Stimulated activated CD4-positive, alpha-beta T cell treated with anti-CD3 and anti-CD28 coated beads, Interleukin-15, amount 100 ng/mL, for 1 hour (primary cell): ENCODE data around the gene CTNNBIP1.
"Not testable (repeated sequence)": the region's sequence is repeated elsewhere in the genome, so short reads cannot be mapped to it uniquely, and the experiment has no call there.

Experiments used
- DNase-seq, 2 donors: peaks; one replicate each; pipeline ENCODE4 v3.0.0-alpha.2; 2020; ENCODE audit warnings: low read depth in 1 of 2, low spot score in 1 of 2

CTNNBIP1 gene, protein sequence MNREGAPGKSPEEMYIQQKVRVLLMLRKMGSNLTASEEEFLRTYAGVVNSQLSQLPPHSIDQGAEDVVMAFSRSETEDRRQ

DNA sequence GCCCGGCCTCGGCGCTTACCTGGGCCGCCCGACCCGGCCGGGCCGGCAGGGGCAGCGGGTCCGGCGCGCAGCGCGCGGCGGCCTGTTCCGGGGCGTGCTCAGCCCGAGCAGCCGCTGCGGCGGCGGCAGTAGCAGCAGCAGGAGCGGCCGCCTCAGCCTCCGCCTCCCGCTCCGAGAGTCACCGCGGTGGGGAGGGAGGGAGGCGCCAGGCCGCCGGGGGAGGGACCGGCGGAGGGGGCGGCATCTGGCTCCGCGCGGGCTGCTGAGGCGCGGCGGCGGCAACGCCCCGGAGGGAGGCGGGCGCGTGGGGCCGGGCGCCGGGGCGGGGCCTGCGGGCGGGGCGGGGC, at the start of gene CTNNBIP1:
Gene CTNNBIP1 (minus strand): TSS at position 194 of the 347 bp plus-strand sequence. CDS start 38,205 bp downstream, outside the sequence.
- no peak for DNase-seq

DNA sequence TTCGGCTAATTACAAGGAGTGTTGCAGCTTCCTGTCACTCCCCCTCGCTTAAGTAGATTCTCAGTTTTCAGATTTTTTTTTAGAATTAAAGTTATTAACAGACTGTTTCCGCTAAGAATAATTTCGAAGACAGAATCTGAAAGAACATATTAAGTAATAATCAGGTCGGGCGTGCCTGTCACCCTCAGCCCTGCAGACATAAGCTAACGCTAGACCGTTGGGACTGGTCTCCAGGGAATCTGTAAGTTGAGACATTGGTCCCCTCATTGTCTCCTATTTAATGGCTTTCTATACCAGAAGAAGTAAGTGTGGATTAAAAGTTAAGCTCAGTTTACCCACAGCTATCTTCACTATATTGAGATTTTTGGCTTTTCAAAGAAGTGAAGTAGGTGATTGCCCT, 47.7 kb upstream of the CTNNBIP1 start:
- no peak for DNase-seq

DNA sequence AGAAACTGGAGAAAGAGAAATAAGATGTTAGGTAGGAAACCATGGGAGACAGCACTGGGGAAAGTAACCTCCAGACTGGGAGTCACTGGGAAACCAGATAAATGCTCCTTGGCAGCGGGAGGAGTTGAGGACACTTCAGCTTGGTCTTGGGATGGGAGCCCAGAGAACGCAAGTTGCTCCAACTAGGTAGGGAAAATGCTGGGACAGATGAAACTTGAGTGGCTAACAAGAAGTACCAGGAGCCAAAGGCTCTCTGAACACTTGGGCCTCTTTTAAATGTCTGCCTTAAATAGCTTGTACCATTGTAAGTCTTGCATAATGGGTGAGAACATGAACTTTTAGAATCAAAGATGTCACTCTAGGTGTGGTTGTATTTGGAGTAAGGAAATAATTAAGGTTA, 36.2 kb upstream of the CTNNBIP1 start:
- no peak for DNase-seq

DNA sequence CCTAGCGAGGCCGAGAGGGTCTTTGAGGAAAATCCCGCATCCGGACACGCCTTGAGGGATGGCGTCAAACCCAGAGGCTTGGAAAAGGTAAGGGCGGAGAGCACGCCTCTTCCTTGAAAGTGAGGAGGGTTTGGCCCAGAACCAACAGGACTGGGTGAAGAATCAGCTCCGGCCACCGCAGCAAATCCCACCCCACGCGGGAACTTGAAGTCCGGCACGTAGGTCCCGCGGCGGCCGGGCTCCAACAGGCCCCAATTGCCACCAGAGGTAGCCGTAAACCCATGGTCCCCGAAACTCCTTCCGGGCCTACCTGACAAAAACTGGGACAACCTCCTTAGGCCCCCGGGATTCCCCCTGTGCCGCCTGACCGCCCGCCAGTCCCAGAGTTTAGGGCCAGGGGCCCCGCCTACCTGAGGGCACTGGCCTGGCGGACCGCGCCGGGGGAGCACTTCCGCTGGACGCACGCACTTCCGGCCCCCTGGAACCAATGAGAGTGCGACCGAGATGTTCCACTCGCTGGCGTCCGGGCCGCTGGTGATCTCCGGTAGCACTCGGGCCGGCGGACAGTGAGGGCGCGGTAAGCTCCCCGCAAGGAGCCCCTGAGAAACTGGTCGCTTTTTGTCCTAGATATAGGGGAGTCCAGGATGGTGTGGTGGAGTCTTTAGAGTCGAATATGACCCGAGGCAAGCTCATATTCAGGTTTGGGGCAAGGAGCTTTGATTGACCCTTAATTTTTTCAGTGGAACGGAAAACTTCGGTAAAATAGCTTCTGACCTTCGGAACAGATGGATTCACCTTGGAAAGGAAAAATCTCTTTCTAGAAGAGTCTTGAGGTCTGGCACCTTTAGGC, 33.1 kb upstream of the CTNNBIP1 start, which contains the start of the genes LZIC and NMNAT1:
Gene LZIC (minus strand): TSS at position 453 of the 850 bp plus-strand sequence. CDS start 6,772 bp downstream, outside the sequence.
Gene NMNAT1 (plus strand): TSS at position 537 of the 850 bp plus-strand sequence. CDS start 28,599 bp downstream, outside the sequence.
- DNase-seq: peak; percentile 80 to 83

DNA sequence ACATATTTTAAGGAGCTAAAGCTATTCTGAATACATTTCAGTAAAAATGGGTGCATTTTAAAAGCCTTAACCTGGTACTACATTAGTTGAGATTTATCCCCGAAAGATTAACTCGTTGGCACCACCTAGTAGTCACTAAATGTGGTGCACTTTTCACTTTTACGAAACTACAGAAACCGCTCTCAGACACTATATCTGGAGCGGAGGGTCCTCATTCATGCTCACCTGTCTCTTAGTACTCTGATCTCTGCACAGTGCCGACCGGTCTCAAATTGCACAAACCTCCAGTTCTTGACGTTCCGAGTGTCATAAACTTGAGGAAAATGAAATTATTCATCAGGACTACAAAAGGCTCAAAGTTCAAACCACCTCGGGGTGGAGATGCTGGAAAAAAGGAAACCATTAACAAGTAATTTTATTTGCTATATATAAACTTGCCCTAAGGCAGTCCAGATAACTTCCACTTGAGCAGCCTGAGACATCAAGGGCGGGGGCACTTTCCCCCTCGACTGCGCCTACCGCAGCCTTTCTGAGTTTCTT, 32.4 kb upstream of the CTNNBIP1 start:
- DNase-seq: no peak

DNA sequence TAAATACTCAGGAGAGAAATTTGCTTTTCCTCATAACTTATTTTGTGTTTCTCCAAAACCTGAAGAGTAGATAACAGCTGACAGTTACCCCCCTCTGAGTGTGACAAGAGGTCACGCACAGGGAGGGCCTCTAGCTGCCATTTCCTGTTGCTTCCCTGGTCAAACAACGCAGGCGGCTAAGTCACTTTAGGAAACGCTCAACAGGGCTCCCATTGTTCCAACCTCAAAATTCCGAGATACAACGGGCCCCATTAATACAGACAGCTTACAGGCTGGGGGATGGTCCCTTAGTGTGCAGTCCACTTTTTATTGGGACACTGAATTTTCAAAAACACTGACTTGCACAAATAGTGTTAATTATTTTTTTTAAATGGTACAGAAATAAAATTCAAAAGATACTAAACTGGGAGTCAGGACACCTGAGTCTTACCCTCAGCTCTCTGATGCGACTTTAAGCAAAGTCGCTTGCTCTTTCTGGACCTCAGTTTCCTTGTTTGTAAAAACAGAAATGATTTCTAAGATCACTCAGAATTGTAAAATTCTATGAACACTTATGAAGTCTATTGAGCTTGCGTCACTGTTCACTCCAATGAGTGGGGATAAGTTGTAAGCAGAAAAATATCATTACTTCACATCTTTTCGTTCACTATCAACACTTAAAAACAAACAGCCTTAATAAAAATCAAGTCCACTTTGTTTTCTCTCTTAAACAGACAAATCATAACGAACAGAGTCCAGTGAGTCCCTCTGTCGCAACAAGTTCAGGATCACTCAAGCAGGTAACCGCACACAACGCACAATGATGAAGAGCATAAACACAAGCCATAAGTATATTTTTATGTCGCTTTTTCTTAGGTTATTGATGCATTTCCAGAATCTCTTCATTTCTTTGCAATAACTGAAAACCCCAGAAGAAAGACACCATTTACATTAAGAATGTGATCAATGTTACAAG, 19.6 kb upstream of the CTNNBIP1 start:
- no peak for DNase-seq

DNA sequence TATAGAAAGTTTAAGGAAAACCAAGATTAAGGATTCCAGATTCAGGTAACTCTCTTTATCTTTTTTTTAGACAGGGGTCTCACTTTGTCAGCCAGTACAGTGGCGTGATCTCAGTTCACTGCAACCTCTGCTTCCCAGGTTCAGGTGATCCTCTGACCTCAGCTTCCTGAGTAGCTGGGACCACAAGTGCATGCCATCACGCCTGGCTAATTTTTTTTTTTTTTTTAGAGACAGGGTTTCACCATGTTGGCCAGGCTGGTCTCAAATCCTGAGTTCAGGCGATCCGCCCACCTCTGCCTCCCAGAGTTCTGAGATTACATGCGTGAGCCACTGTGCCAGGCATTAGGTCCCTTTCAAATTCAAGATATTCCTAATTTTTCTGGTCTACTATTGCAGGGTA, 17.2 kb upstream of the CTNNBIP1 start:
- DNase-seq: no peak

DNA sequence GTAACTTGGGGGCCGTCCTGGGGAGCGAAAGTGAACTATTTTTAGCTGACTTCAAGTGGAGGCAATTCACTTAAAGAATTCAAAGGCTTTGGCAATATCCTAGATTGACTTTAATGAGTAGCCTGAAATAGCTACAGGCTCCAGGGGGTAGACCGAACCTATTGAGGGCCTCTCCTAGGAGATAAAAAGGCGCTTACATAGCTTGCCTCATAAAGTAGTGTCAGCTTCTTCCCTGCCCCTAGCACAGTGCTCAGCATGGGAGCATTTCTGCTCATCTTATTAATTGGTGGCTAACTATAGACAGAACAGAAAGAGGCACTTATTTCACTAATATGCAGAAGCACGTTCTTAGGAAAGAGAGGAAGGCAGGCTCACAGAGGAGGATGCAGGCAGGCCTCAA, 12.3 kb upstream of the CTNNBIP1 start:
- no peak for DNase-seq

DNA sequence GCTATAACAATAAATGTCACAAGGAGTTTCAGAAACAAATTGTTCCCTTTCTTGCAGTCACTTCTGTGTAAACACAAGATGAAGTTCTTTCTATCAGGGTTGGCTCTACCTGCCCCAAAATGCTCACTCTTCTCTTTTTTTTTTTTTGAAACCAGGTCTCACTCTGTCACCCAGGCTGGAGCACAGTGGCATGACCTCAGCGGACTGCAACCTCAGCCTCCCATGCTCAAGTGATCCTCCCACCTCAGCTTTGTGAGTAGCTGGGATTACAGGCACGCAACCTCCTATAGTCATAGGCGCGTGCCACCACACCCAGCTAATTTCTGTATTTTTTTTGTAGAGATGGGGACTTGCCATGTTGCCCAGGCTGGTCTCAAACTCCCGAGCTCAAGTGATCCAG, 10.5 kb upstream of the CTNNBIP1 start:
- no peak for DNase-seq

DNA sequence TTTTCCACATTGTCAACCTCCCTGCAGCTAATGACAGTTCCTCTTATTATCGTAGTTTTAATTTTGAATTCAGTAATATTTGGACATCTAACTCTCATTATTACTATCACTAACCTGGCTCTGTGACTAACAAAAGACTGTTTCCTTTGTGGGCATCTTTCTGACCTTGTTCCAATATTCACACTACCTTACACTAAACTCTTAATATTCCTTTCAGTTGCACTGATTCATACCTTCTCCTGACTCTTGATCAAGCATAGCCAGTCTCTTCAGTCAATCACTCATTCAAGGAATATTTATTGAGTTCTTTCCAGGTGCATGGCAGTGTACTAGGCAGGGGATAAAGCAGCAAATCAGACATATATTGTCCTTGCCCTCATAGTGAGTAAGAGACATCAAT, 7.8 kb upstream of the CTNNBIP1 start:
- no peak for DNase-seq

DNA sequence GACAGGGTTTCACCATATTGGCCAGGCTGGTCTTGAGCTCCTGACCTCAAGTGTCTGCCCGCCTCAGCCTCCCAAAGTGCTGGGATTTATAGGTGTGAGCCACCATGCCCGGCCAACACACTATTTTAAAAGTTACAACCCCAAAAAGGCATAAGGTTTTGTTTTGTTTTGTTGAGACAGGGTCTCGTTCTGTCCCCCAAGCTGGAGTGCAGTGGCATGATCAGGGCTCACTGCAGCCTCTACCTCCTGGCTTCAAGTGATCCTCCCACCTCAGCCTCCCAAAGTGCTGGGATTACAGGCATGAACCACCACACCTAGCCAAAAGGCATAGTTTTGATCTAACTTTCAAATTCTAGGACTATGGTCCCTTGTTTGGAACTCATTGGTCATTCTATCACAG, 7.4 kb upstream of the CTNNBIP1 start:
- DNase-seq: not testable (repeated sequence)

DNA sequence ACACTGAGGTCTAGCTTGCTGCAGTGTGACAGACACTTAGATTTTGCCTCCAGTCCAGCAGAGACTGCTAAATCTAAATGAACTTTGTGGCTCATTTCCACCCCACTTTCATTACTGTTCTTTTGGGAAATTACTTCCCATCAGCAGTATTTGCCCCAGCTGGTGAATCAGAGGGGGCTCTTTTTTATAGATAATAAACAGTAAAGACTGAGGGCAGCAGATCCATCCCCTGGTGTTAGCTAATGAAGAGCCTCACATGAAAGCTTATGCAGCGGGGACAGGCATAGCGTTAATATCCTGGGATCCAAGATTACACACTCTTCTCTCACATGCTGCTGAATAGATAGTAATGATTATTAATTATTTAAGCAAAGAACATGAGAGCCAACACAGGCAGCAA, 6.4 kb upstream of the CTNNBIP1 start:
- no peak for DNase-seq

DNA sequence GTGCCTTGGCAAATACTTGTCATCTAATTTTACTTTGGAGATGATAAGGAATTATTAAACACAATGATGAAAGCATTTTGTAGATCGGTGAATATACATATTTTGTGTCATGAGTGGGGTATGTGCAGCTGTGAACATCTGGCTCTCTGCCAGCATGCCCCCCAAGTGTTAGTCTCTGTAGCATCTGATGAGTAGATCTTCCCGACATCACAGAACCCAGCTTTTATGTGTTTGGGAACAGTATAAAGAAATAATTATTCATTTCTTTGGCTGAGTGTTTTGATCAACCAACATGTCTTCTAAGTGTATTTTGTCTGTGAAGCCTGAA, 4.5 kb upstream of the CTNNBIP1 start:
- no peak for DNase-seq

DNA sequence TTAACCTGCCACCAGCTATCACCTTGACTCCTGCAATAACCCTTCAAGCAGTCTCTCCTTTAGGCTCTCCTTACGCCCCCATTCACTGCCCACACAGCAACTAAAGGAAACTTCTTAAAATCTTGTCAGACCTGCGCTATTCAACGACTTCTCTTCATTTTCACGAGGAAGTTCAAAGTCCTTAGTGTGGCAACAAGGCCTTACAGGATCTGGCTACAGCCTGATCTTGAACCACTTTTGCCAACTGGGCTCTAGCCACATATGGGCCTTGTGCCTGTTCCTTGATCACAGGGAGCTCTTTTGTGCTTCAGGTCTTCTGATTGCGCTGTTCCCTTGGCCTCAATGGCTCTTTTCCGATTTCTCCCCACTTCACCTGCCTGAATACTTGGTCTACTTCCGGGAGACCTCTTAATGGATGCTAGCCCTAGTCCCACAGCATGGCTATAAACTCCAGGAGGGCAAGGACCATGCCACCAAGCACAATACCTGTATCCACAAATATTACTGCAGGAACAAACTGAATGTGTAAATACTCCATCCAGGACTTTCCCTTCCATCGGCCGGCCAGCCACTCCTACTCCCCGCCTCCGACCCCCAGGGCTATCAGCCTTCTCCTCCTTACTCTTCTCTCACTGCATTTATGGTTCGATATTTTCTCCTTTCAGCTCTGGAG, 2.3 kb upstream of the CTNNBIP1 start:
- no peak for DNase-seq

DNA sequence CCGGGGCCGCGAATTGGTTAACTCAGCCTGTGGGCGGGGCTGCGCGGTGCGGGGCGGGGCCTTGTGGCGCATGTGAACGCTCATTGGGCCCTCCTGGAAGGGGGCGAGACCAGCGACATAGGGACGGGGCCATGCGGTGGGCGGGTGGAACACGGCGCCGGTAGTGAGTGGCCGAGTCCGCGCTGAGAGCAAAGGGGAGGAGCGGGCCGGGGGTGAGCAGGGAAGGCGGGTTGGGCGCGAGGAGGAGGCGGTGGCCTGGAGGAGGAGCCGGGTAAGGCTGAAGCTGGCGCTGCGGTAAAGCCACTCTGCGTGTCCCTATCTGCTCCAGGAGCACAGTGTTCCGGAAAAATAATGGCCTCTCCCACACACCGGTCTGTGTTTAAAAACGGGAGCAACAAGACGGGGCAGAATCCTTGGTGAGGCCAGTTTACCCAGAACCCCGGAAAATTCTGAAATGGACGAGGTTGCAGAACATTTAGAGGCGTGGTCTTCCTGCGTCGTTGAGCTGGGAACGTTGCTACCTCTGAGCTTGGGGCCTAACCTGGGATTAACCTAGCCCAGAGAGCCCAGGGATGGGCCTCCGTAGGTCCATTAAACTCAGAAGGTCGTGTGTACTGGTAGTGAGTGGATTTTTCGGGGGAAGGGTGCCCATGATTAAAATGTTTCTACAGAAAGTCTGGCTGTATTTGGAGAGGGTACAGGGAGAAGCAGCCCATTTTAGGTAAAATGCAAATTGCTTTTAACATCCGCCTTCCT, 532 bp upstream of the CTNNBIP1 start:
- peak; percentile 100 for DNase-seq

DNA sequence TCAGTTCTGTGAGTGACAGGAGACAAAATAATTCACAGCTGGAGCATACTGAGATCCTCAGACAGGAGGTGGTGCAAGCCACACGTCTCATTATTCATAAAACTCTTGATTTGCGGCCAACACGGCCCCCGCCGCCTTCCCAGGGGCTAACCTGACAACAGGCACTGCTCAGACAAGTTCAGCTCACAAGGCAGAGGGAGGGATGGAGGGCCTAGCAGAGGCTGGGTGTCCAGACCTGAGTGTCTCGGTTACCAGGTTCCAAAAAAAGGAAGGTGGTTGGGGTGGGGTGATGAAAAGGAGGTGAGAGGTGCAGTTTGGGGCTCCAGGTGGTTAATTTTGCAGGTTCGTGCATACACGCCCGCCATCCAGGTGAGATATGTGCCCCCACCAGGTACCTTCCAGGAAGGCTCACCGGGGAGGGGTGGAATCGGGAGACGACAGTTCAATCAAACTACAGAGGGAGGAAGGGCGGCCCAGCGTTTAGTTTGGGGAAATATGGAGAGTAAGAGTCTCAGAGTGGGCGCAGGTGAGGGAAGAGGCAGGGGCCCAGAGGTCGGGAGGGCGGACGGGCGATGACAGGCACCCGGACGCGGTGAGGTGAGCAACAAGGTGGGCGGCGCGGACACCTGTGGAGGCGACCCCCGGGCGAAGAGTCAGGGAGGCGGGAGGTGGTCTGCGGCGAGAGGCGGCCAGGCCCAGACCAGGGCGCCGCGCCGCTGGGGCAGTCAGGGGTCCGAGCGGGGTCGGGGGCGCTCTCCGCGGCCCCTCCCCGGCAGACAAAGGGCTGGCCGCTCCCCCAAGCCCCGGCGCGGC, 629 bp downstream of the CTNNBIP1 start:
- peak in 1 of 2 donors; percentile 4 for DNase-seq

DNA sequence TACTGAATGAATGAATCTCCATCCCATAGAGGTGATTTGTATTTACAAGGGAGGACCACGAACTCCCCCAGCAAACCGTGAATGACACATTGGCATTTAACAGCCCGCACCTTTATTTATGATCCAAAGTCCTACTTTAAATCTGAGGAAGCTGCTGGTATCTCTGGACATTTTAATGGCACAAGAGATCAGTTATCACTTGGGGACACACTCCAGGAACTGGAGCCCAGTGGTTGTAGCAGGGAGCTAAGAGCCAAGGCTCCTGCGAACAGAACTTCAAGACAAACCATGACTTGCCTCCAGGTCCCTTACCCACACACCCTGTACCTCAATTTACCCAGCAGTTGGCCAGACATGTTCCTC, 1.2 kb downstream of the CTNNBIP1 start:
- DNase-seq: no peak

DNA sequence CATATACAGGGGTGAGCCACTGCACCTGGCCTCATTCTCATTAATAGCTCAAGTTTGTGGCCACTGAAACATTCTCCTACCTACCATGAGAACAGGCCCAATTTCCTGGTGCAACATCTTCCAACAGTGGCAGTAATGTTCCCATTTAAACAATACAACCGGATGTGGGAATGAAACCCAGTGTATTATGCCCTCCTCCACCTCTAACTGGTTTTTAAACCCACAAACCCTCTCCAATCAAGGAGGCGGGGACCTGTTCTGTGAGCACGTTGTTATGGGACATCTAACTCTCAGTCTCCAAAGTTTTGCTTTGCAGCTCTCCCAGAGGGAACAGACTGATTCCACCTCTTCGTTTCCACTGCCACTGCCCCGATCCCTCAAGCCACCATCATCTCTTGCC, 2.6 kb downstream of the CTNNBIP1 start:
- no peak for DNase-seq

DNA sequence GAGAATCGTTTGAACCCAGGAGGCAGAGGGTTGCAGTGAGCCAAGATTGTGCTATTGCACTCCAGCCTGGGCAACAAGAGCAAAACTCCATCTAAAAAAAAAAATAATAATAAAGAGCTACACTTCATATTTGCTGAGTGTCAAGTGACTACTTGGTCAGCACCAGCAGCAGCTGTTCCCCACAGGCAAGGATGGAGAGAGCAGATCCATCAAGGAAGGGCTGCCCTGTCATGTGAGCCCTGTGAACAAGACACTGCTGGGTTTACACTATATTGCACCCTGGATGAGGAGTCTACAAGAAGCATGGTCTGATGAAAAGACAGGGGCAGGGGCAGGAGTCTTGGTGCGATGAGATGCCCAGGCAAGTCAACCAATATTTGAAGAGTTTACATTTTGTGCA, 3.6 kb downstream of the CTNNBIP1 start:
- DNase-seq: no peak
